ENCODE results near the gene ABT1. TPM values are rescaled to one million over a fixed set of nuclear protein-coding genes. Genes with fewer than 3 reads are reported as not detected.
A peak's percentile ranks its signal among the peaks of the same experiment; 100 is the strongest.

Gene ABT1
- total RNA-seq, 1 donor, result 16.4 TPM

- no peak for TF ChIP-seq CTCF (IDR thresholded peaks at IDR 0.05; ENCODE audit: insufficient read depth, low read depth, low read length)
- no peak overlapping the region for H3K4me3 ChIP-seq (ENCODE audit: low read depth, low read length)
- no peak for DNase-seq (ENCODE audit: low read depth)
Measured at GRCh38 chr6:26575494-26575939, 21.2 kb upstream of the ABT1 start.

- H3K4me3 ChIP-seq (ENCODE audit: low read depth, low read length), result peak overlapping the region; percentile 52
- TF ChIP-seq CTCF (IDR thresholded peaks at IDR 0.05; ENCODE audit: insufficient read depth, low read depth, low read length), result no peak
- no peak for DNase-seq (ENCODE audit: low read depth)
Measured at GRCh38 chr6:26576407-26576843, 20.3 kb upstream of the ABT1 start.

- no peak for TF ChIP-seq CTCF (IDR thresholded peaks at IDR 0.05; ENCODE audit: insufficient read depth, low read depth, low read length)
- peak; percentile 71 for DNase-seq (ENCODE audit: low read depth)
- H3K4me3 ChIP-seq (ENCODE audit: low read depth, low read length), result peak overlapping the region; percentile 52
Measured at GRCh38 chr6:26576929-26577719, 19.6 kb upstream of the ABT1 start.

GRCh38 chr6:26577720-26578072 is 19.1 kb upstream of the ABT1 start:
- DNase-seq (ENCODE audit: low read depth), result no peak
- TF ChIP-seq CTCF (IDR thresholded peaks at IDR 0.05; ENCODE audit: insufficient read depth, low read depth, low read length), result no peak
- H3K4me3 ChIP-seq (ENCODE audit: low read depth, low read length), result peak overlapping the region; percentile 52

GRCh38 chr6:26578279-26578678 is 18.5 kb upstream of the ABT1 start:
- DNase-seq (ENCODE audit: low read depth), result no peak
- H3K4me3 ChIP-seq (ENCODE audit: low read depth, low read length), result no peak overlapping the region
- TF ChIP-seq CTCF (IDR thresholded peaks at IDR 0.05; ENCODE audit: insufficient read depth, low read depth, low read length), result no peak

GRCh38 chr6:26578741-26579140 is 18.0 kb upstream of the ABT1 start:
- H3K4me3 ChIP-seq (ENCODE audit: low read depth, low read length), result no peak overlapping the region
- DNase-seq (ENCODE audit: low read depth), result no peak
- TF ChIP-seq CTCF (IDR thresholded peaks at IDR 0.05; ENCODE audit: insufficient read depth, low read depth, low read length), result no peak
